Kidney (tissue), 14 donors: Measurements from ENCODE around the gene IL13RA1. TPM values are rescaled to one million over a fixed set of nuclear protein-coding genes. Genes with fewer than 3 reads are reported as not detected.

ENCODE experiments used
- DNase-seq, 5 donors: peaks; one replicate each; pipeline ENCODE4 v3.0.0-alpha.2; 2013 to 2020
- FAIRE-seq: peaks from 2 replicates; lab custom pipeline; 2012; peaks lifted over from hg19 to GRCh38; lab: Jason Lieb, UNC
- H3K27ac ChIP-seq, 2 donors: one replicate each; pipeline ENCODE4 v1.7.0; 2013; ENCODE audit warnings: low read depth in 2 of 2, low read length in 2 of 2, inconsistent platforms in 1 of 2
- H3K27me3 ChIP-seq: one replicate; pipeline ENCODE4 v1.7.1; 2013; ENCODE audit warnings: low read length, inconsistent platforms; ENCODE audit not compliant: control insufficient read depth, insufficient read depth
- H3K36me3 ChIP-seq, 3 donors: one replicate each; pipeline versions ENCODE4 v1.7.0 to v1.7.1; 2013; ENCODE audit warnings: low read length in 3 of 3, control low read depth in 1 of 3, inconsistent platforms in 1 of 3; ENCODE audit not compliant: insufficient read depth in 3 of 3, control insufficient read depth in 2 of 3
- H3K4me1 ChIP-seq, 3 donors: one replicate each; pipeline versions ENCODE4 v1.7.0 to v1.7.1; 2013; ENCODE audit warnings: low read length in 3 of 3, inconsistent platforms in 1 of 3, low read depth in 1 of 3; ENCODE audit not compliant: control insufficient read depth in 2 of 3, insufficient read depth in 2 of 3
- H3K4me3 ChIP-seq, 3 donors: one replicate each; pipeline versions ENCODE4 v1.7.0 to v1.8.1; 2013; ENCODE audit warnings: low read length in 3 of 3, control low read depth in 1 of 3, inconsistent platforms in 1 of 3
- H3K9ac ChIP-seq, 3 donors: one replicate each; pipeline versions ENCODE4 v1.7.0 to v1.7.1; 2013; ENCODE audit warnings: low read length in 3 of 3, control low read depth in 1 of 3, inconsistent platforms in 1 of 3
- H3K9me3 ChIP-seq, 3 donors: one replicate each; pipeline versions ENCODE4 v1.7.0 to v1.7.1; 2013; ENCODE audit warnings: low read length in 3 of 3, control low read depth in 1 of 3, inconsistent platforms in 1 of 3; ENCODE audit not compliant: control insufficient read depth in 2 of 3, insufficient read depth in 1 of 3
- intact Hi-C: fragments of 100-400 bp; cut with DNase I; formaldehyde crosslinking; loops from one replicate; pipeline ENCODE4 v1.11.1; 2022
- polyA plus RNA-seq: library from polyadenylated mRNA; stranded (reverse); fragments of 350-450 nt; fragmentation: Illumina TruSeq; extraction: RNeasy Lipid Tissue Mini Kit (QIAGEN cat#74804); gene quantifications from one replicate; pipeline ENCODE4 v1.2.3, GENCODE V29; 2014; ENCODE audit warnings: low read depth, low replicate concordance; ENCODE audit not compliant: insufficient read depth
- total RNA-seq: library from RNA; stranded (reverse); fragmentation: NEBNext Ultra II Directional; extraction: Animal tissue kit (Norgen Biotek cat#: 25700); gene quantifications from one replicate; pipeline ENCODE4 v1.2.1, GENCODE V29; 2021
- TF ChIP-seq, protein P1 (sequence below): IDR thresholded peaks from 3 replicates; pipeline ENCODE4 v1.5.1; 2012; ENCODE audit warnings: mild to moderate bottlenecking, moderate library complexity, borderline replicate concordance; ENCODE audit not compliant: insufficient read depth; ENCODE audit errors: extremely low read depth
- donor health status: control.
- donor health status: control.
- donor health status: control.
- donor health status: control.
- donor health status: control.
- donor health status: DM: yes; HTN: yes; CAD: no.
- donor health status: Normal renal cell carcinoma (clear cell type).

IL13RA1 gene
- total and polyA plus RNA-seq, 2 donors from 2014 or later = 26.5 to 79.8 TPM

DNA sequence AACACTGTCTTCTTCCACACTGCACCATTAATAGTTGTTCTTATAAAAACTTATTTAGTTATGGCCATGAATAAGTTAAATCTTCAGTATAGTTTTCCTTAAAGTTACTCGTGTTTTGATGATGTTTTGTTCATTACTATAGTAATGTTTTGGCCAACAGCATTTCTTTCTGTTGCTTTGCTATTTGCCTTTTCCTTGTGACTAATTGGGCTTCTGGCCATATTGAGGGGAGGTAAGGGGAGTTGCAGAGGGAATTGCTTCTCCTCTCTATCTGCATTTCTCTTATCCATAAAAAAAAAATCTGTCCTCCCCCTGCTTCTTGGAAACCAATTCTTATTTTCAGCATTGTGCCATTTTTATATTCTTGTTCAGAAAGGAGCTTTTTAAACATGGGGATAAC, 53.5 kb downstream of the IL13RA1 start:
- intact Hi-C loops = no loop called here
- DNase-seq = peak in 1 of 5 donors; percentile 11
- Histone ChIP-seq H3K27me3 (no peaks in the 10 kb centered on the region), H3K4me3 (no peak overlapping the region), H3K4me1 (no peaks in the 10 kb centered on the region), H3K9ac (no peak overlapping the region), H3K36me3 (no peaks in the 10 kb centered on the region), H3K9me3 (no peaks in the 10 kb centered on the region), H3K27ac (no peak overlapping the region)
- FAIRE-seq = peak; percentile 30
- TF ChIP-seq, protein P1, sequence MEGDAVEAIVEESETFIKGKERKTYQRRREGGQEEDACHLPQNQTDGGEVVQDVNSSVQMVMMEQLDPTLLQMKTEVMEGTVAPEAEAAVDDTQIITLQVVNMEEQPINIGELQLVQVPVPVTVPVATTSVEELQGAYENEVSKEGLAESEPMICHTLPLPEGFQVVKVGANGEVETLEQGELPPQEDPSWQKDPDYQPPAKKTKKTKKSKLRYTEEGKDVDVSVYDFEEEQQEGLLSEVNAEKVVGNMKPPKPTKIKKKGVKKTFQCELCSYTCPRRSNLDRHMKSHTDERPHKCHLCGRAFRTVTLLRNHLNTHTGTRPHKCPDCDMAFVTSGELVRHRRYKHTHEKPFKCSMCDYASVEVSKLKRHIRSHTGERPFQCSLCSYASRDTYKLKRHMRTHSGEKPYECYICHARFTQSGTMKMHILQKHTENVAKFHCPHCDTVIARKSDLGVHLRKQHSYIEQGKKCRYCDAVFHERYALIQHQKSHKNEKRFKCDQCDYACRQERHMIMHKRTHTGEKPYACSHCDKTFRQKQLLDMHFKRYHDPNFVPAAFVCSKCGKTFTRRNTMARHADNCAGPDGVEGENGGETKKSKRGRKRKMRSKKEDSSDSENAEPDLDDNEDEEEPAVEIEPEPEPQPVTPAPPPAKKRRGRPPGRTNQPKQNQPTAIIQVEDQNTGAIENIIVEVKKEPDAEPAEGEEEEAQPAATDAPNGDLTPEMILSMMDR = no peak

DNA sequence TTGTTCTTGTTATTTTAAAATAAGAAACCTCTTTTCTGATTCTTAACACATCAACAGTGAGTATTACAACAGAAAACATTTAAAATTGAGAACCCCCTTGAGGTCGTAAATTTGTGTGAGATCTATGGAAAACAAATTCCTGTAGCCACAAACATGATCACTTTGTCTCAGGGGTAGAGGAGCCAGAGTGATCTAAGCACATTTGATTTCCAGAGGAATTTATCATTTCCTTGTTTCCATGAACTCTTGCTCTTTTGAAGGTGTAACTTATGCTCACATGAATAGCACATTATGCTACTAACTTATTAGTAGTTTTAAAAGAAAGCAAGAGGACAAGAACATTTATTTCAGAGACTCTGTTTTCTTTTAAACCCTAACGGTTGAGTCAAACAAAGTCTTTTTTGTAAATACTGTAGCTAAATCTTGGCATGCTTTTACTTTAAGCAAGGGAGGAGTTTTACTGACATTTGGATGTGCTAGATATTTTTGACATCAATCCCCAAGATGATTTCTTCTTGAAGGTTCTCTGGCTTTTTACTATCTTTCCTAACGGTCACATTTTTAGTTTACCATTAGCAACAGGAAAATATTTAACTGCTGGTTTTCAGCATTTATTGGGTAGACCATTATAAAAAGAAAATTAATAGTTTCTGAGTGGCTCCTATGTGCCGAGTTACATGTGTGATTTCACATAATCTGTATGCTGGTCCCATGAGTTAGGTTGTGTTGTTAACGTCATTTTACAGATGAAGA, 68.3 kb downstream of the IL13RA1 start:
- FAIRE-seq (no peak), DNase-seq (peak in 1 of 5 donors; percentile 1)
- no peak overlapping the region for H3K9ac ChIP-seq
- H3K4me1 ChIP-seq = no peaks in the 10 kb centered on the region
- no peak overlapping the region for H3K27ac ChIP-seq
- H3K27me3 ChIP-seq = no peaks in the 10 kb centered on the region
- intact Hi-C loops = no loop called here
- no peaks in the 10 kb centered on the region for H3K36me3 ChIP-seq
- H3K4me3 ChIP-seq = no peak overlapping the region
- TF ChIP-seq, protein P1 = no peak
- no peaks in the 10 kb centered on the region for H3K9me3 ChIP-seq

DNA sequence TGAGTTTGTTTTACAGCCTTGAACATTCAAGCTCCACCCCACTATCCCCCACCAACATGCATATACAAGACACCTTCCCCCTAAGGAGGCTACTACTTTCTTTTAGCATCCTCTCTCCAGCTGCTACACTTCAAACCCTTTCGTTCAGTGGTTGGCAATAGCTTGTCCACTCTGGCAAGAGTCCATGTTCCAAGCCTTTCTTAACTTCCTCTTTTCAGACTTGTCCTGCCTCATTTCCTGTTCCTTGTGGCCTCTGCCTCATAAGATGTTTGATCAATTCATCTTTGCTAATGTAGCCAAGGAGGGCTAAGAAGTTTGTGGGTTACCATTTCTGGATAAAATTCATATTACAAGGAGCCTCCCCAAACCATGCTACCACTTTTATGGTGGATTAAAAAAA, 75.5 kb downstream of the IL13RA1 start:
- Histone ChIP-seq H3K27ac (no peak overlapping the region), H3K4me1 (no peaks in the 10 kb centered on the region), H3K27me3 (no peaks in the 10 kb centered on the region), H3K36me3 (no peaks in the 10 kb centered on the region), H3K9me3 (no peaks in the 10 kb centered on the region), H3K4me3 (no peak overlapping the region), H3K9ac (no peak overlapping the region)
- TF ChIP-seq, protein P1 = no peak
- FAIRE-seq = no peak
- DNase-seq = peak in 1 of 5 donors; percentile 13
- intact Hi-C loops = no loop called here
